Dermis blood vessel endothelial cell (primary cell): ENCODE results near the gene ZNF467. TPM values are rescaled to one million over a fixed set of nuclear protein-coding genes. Genes with fewer than 3 reads are reported as not detected.

Experiments used
- DNase-seq: peaks from one replicate; pipeline ENCODE4 v3.0.0; 2010
- total RNA-seq: library from RNA; depleted of rRNA; stranded (reverse); fragments of >200 nt; gene quantifications from 2 replicates; pipeline ENCODE4 v1.2.3, GENCODE V29; 2014

Gene ZNF467
- total RNA-seq, 1 donor from 2014 or later, result 4.8 TPM

DNA sequence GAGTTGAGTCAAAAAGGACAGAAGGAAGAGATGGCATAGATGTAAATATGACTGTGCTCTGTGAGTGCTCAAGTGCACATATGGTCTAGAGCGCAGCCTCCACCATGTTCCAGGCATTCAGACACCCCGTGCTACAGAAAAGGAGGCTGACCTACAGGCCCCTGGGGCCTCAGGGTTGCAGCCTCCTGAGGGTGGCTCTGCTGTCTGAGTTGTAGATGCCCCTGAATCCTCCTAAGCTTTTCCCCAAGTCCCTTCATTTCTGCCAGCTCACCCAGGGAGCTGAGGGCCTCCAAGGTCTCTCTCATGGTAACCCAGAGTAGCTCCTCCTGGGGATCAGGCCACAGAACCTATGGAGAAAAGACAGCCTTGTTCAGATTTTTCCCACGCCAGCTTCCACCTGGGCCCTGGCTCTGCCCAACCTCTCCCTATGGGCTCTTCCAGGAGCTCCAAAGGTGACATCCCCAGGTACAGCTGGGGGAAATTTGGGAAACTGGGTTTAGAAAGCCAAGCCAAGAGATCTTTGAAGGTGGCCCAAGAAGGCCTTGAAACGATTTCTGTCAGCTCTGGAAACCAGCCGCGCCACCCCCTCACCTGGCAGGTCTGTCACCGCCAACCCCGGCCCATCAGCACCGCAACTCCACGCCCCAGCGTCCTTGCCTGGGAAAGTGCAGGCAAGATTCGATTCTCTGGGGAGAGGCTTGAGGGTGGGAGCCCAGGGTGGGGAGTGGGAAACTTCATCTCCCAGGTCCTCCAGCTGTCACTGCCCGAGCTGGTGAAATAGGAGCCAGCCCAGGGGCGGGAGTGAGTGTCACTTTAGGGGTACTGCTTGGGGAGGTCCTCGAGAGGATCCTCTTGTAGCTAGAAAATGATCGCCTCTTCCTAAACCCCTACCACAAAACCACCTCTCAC lies 2.4 kb downstream of the ZNF467 start:
- no peak for DNase-seq

DNA sequence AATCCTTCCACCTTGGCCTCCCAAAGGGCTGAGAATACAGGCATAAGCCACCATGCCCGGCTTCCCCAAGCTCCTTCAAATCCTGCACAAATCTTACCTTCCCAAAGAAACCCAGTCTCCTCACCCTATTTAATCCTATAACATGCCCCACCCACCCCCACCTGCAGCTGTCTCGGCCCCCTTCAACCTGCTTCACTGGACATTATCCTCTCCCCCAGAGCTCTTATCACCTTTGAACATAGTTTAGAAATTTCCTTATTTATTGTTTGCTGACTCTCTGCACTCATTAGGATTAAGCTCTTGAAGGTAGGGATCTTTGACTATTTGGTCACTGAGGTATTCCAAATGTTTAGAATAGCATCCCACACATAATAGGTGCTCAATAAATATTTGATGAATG lies 3.5 kb downstream of the ZNF467 start:
- DNase-seq, result no peak

DNA sequence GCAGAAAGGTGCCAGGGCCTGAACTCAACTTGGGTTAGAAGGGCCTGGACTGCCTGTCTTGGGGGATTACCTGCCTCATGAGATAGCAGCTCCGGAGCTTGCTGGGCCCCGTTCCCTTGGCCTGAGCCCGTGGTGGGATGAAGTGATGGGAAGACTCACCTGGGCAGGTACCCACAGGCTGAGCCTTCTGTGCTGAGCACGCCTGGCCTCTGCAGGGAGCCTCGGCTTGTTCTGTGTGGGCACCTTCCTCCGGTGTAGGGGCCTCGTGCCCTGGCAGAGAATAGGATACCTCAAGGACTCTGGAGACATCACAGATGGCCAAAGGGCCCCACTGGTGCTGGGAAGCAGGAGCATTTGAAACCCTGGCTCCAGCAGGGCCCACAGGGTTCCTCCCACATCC lies 4.5 kb downstream of the ZNF467 start:
- no peak for DNase-seq

DNA sequence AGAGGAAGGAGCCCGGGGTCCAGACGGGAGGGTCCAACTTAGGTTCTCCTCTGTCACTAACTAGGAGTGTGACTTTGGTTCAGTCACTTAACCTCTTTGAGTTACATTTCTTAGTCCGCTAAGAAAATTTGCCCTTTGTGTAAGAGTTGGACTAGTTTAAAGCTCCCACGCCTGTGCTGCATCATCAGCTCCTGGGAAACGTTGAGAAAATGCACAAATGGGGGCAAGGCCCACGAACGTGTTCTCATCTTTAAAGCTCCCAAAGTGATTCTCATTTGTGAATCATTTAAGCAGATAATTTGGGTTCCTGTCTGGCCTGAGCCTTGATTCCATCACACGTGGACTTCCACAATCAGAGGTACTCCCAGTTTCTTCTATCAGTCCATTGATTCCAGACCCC lies 6.3 kb downstream of the ZNF467 start:
- DNase-seq, result no peak

DNA sequence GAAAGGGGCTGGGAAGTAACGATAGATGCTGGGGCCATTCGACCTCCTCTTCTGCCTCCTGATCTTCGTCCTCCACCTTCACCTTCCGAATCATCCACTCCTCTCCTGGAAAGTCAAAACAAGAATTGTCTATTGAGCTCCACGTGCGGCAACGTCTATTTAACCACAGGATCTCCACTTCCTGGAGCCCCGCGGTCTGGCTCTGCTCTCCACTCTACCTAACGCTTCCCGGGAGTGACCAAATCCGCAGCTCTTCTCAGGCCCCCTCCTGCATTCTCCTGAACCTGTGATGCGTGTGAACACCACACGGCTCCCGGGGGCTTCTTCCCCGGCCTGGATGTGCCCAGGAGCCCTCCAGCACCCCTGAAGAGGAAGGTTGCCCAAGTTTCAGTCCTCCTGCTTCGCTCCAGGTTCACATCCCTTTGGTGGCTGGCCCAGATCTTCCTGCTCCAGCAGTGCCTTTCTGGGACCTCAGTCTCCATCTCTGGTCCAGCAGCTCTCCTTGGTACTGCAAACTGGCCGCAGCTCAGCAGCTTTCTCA lies 7.2 kb downstream of the ZNF467 start:
- no peak for DNase-seq

DNA sequence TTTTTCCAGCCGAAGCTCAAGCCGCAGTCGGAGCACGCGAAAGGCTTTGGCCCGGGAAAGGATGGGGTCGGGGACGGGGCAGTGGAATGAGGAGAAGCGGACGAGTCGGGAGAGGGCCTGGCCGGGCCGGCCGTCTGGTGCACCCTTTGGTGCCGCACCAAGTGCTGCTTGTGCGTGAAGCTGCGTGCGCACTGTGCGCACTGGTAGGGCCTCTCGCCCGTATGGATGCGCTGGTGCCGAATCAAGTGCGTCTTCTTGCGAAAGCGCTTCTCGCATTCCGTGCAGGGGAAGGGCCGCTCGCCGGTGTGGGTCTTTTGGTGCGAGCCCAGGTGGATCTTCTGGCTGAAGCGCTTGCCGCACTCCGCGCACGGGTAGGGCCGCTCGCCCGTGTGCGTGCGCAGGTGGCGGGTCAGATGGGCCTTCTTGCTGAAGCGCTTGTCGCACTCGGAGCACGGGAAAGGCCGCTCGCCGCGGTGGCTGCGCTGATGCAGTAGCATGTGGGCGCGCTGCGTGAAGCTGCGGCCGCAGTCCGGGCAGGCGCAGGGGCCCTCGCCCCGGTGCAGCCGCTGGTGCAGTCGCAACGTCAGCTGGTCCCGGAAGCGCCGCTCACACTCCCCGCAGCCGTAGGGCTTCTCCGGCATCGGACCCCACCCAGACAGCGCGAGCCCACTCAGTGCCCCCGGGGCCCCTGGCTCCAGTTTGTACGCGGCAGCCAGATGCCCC lies 7.8 kb downstream of the ZNF467 start:
- no peak for DNase-seq

DNA sequence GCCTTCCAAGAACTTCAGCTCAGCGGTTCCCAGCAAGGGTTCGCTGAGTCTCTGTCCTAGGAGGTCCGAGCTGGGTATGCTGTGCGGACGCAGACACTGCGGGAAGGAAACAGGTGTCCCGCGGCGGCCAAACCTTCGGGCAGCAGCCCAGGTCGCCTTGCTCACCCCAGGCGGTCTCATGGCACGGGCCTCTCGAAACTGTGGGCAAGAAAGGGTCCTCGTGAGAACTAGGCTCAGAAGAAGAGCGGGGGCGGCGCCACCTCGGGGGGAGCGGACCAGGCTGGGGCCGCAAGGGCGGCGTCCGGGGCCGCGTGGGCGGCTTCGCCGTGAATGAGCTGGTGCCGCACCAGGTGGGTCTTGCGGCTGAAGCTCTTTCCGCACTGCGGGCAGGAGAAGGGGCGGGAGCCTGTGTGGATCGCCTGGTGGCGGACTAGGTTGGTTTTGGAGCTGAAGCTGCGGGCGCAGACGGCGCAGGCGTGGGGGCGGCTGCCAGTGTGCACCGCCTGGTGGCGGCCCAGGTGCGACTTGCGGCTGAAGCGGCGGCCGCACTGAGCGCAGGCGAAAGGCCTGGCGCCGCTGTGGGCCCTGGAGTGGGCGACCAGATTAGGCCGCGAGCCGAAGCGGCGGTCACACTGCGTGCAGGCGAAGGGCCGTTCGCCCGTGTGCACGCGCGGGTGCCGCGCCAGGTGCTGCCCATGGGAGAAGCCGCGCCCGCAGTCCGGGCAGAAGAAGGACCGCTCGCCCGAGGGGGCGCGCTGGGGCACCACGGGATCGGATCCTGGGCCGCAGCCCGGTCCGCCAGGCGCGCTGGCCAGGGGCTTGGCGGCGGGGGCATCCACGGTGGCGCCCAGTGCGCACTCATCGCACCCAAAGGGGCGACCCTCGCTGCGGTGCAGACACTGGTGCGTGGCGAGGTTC lies 8.6 kb downstream of the ZNF467 start:
- no peak for DNase-seq

DNA sequence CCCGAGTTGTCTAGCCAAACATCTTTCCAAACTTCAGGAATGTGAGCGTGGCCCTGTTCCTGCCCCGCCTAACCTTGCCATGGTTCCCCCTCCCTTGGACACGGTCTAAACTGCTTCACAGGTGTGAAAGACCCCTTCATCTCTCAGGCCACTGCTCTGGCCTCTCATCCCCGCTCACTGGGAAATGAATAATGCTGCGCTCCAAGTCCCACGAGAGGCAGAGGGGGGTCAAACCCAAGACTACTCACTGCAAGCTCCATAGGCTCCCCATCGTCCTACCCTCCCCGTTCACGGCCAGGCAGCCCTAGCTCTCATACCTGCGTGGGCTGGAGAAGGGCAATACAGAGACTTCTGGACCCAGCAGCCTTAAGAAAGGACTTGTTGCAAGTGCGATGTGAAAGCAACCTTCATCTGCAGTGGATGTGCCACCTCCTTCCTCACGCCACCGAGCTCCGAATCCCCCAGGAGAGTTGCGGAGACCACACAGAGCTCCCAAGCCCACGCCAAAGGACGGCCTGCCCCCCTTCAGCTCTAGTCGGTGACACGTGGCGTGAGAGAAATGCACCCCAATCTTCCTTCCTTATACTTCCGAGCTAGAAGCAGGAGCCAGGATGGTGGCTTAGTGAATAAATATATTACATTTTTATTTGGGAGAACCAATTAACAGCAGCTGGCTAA lies 9.7 kb downstream of the ZNF467 start:
- DNase-seq, result no peak

DNA sequence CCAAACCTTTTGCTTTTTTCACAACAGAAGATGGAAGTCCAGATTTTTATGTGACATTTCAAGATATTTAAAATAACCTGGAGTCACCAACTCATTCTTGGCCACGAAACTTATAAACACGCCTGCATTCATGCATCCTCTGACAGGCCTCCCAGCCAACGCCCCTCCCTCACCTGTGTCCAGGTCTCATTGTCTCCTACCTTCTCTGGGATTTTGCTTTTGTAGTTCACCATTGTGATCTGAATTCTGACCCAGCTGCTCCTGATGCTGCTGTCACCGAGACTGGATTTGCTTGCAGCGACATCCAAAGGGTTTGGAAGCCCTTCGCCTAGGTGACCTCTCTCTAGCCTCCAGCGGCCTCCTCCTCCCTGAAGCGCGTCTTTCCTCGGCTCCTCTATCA lies 10.8 kb downstream of the ZNF467 start:
- no peak for DNase-seq

DNA sequence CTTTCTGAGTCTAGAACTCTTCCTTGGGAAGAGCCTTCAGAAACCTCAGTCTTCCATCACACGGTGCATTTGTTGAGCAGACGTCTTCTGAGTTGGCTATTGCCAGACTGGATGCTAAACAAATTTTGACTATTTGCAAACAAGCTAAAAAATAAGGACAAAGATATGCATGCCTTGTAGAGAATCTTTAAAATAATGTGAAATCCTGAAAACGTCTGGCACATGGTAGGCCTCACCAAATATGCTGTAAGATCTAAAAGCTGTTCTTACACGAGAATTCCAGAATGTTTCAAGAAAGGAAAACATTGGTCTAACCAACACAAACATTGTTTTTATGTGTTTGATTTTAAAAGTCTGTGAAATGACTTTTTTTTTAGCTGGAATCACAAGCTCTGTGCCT lies 11.3 kb downstream of the ZNF467 start:
- no peak for DNase-seq

DNA sequence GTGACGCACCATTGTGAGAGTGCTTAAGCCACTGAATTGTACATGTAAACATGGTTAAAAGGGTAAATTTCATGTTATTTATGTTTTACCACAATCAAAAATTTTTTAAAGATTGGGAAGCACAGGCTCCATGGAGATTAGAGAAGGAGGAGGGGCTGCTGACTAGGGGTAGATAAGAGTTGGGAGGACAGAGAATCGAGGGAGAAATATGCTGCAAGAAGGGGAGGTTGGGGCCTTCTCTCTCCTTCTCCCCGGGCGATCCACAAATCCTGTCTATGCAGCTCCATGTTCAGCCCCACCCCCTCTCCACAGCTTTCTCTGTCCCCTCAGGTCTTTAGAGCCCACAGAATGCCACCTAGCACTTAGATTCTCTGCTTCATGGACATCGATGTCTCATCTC lies 12.1 kb downstream of the ZNF467 start:
- no peak for DNase-seq

DNA sequence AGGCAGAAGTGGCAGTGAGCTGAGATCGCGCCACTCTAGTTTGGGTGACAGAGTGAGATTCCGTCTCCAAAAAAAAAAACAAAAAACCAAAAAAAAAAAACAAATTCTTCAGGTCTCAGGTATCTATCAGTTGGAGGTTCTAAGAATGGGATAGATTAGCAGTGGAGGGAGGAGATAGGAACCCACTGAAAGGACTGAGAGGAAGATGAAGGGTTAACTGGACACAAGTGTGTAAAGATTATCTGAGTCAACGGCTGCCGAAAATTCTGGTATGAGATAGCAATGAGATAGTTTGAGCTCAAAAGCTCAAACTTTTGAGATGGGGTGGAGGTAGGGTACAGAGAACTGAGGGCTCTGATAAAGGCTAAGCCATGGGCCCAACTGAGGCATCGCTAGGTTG lies 12.8 kb downstream of the ZNF467 start:
- DNase-seq, result no peak

DNA sequence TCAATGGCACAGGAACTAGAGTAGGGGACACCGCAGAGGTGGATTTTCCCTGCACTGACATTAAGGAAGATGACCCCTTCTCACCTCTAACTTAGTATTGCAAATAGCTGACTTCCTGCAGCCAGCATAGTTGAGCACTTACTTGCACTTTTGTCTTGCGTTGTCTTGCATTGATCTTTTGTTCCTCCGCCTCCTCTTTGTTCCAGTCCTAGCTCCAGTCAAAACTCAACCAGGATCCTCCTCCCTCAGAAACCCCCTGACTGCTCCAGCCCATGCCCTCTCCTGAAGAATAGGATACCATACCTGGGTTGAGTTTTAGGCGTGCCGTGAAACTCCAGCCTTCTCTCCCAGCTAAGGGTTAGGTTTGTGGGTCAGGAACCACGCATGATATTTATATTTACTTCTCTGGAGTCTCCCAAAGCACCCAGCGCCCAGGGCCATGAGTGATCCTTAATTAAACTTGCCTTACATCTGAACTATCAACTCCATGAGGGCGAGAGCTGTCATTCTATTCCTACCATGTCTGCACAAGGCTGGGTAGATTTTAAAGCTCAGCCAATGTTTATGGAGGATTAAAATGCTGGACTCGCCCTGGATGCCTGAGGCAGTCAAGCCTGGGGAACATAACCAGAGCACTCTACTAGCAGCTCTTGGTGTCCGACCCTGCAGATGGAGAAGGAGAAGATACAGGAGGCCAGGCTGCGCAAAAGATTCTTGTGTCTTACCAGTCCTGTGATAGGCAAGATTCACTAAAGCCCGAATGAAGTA lies 14.1 kb downstream of the ZNF467 start:
- DNase-seq, result no peak

DNA sequence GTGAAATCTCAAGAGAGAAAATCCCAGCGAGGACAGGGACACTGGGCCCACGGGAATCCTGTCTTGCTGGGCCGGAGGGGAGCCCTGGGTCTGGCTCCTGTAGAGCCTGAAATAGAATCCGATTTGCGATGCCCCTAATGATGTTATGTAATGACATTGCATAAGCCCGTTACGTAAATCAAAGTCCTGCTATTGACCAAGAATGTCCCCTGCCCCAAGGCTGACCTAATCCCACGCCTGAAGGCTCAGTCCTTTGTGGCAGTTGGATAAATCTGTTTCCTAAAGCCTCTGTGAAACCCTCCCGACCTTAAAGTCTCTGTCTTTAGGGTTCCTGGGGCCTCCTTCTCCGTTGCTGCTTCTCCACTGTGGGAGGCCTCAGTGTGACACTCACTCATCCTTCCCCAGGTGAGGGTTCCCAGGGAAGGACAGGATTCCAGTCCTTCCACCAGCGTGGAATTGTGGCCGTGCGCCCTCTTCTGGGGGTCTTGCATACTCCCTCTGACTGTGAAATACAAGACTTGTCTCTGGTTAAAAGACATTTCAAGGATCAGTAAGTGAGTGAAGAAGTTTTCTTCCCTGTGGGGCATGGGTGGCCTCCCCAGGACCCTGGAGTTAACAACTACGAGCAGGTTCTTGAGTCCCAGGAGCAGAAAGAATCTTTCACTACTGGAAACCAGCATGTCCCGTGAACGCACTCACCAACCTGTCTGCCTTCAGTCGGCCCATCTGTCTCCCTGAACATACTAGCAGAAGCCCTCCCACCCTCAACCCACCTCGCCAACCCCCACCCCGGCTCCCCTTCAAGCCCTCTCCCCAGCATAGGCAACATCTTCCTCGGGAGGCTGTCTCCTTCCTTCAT lies 19.8 kb downstream of the ZNF467 start:
- peak; percentile 71 for DNase-seq

DNA sequence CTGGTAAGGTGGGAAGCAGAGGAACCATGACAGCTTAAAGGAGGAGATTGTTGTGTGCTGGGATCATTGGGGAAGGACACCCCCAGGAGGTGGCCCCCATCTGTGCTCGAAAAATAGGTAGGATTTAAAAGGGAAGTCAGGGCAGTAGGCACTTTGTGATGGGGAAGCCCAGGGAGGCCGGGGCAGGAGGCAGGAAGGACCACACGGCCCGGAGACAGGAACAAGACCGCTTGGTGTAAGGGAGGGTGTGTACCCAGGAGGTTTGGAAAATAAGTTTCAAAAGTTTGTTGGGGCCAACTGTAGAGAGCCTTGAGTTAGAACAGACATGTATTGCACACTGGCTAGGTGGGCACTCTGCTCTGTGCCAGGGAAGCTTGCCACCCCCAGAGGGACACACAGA lies 20.7 kb downstream of the ZNF467 start:
- DNase-seq, result no peak

DNA sequence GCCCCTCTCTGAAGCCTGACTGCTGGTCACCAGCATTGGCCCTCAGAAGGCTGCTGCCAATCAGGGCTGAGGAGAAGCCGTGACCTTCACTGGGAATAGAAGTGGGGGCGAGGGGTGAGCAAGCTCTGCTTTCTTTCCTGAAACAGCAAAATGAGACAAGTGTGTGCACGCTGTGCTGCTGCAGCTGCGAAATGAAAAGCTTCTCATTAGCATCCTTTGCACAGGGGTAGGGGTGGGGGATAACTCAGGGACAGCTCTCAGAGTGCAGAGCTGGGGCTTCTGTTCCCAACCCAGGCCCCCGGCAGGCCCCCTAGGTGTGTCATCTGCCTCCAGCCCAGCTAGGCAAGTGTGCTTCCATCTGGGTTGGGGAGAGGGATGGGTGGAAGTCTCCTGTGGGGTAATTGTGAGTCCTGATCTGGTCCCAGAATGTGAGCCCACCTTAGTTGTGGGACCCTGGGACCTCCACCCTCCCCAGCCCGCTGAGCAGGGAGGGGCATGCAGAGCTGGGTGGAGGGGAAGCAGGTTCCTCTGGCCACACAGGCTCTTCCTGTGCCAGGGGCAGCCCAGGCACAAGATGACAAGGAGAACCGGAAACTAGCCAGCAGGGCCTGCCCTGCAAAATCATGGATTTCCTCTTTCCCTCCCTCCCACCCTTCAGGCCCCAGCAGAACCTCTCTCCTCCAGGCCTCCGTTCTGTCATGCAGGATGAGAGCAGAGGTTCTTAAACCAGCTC lies 22.2 kb downstream of the ZNF467 start:
- DNase-seq, result no peak

DNA sequence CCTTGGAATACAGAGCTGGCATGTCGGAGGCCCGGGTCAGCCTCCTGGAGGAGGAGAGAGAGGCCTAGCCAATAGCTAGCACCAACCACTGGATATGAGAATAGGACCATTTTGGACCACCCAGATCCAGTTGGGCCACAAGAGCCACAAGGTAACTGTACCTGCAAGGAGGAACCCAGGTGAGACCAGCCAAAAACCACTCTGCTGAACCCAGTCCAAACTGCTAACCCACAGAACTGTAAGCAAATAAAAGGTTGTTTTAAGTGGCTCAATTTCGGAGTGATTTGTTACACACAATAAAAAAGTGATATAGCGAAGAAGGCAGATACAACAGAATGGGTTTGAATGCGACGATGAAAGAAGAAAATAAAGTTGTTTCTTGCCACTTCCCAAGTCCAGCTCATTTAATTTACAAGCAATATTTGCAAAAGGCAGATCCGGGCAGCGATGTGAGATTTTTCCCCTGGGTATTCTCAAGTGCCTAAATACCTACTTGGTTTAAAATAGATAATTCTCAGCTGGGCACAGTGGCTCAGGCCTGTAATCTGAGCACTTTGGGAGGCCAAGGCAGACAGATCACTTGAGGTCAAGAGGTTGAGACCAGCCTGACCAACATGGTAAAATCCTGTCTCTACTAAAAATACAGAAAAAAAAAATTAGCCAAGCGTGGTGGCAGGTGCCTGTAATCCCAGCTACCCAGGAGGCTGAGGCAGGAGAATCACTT lies 23.1 kb downstream of the ZNF467 start:
- DNase-seq, result no peak

DNA sequence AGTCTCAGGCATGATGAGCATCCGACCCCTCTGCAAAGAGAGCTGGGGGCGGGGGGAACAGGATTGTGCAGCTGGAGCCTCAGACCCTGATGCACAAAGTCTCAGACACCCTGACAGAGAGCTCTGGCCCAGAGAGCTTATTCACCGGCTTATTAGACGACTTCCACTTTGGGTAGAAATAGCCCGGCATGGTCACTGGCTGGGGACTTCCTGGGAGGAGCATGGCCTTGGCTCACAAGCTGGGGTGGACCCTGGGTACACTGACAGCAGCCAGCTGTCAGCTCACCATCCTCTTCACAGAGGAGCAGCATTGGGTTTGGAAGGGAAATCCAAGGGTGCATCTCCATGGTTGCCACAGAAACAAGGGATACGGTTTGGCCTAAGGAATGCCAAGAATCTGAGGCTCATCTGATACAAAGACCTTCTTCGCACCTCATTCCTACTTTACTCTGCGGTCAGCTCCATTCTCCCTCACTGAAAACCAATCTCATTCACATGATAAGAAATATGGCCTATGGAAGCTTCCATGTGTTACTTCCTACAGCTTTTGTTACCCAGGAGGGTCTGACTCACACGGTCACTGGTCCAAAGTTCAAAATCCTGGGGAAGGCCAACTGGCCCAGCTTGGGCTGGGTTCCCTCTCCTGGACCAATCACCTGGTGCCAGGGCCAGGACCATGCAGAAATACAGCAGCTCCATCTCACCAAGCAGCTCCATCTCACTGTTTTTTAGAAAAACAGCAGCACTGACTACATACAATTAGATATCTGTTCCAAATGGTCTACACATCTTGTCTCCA lies 25.1 kb downstream of the ZNF467 start:
- DNase-seq, result no peak
